CD4-positive, alpha-beta T cell treated with Interleukin-15 for 4 hours (primary cell): ENCODE measurements around the gene UBAC2.

ENCODE experiments used
- DNase-seq: peaks from one replicate; pipeline ENCODE4 v3.0.0-alpha.2; 2020; ENCODE audit warnings: low spot score

UBAC2 gene

DNA sequence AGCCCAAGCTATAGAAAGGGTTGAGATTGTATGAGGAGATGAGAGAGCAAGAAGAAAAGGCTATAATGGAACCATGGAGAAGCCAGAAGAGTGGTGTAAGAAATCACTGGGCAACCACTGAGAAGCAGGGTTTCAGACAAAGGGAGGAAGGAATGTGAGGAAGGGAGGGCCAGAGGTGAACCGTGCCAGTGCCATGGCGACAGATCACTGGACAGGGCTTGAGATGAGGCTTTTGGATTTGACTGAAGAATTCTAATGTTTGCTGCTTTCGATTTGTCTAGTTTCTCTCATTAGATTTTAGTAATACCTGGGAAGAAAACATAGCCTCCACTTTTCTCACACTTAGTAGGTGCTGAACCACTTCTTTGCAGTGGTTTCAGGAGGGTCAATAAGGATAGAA lies 112.8 kb downstream of the UBAC2 start:
- no peak for DNase-seq

DNA sequence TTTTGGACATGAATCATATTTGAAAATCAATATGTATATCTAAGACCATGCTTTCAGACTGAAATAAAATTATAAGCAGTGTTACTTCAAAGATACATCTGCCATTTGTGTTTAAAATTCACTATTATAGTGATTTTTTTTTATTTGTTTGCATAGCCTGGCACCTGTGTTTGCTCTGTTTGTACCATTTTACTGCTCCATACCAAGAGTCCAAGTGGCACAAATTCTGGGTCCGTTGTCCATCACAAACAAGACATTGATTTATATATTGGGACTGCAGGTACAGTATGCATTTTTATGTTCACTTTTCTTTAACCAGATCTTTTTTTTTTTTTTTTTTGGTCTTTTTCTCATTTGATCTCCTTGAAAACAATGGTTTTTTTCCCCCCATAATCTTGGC lies 113.3 kb downstream of the UBAC2 start:
- no peak for DNase-seq

DNA sequence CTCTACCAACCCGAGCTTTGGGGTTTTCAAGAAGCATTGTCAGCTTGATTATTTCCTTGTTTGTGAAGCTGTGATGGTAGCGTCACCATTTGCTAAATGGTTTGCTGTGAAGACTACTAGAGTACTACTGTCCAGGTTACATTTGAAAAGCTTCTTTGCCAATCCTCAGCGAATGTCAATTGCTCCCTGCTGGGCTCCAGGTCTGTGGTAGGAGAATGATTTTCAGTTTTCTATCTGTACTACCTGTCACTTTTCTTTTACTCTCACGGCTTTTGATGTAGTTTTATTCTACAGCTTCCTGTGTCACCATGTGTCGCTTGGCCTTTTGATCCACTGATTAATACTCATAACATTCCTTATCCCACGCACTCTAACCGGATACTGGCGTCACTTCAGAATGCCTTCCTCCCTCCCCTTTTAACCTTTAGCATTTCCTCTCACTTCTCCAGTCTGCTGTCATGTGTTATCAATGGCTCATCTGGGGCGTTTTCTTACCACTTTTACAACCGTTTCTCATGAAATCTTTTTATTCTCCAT lies 114.1 kb downstream of the UBAC2 start:
- DNase-seq = peak; percentile 78

DNA sequence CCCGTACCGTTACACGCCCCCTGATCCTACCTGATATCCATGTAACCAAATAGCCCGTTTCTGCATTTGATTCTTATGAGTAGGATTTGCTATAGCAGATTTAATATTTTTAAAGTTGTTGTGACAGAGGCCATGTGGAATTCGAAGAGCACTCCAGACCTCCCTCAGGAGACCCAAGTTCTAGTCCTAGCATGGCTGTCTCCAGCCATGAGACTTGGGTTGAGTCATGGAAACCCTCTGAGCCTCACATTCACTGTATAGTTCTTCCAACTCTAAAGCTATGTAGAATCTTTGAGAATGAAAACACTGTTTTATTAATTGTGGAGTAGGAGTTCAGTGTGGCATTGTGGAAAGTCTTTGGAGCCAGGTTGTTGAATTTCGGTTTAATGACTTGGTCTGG lies 114.5 kb downstream of the UBAC2 start:
- no peak for DNase-seq

DNA sequence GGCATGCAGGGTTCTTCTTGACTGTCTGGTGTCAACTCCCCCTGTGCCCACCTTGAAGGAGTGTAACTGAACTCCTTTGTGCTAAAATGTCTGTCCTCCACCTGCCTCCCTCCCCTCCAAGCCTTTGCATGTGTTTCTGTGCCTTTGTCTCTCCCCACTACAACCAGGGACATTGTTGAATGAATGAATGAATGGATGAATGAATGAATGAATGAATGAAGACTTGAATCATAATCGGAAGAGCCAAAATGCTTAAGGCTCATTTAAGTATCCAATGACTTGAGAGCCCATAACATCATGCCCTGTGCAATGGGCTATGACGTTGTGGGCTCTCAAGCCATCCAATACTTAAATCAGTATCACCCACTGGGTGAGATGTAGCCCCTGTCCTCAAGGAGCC lies 115.6 kb downstream of the UBAC2 start:
- no peak for DNase-seq

DNA sequence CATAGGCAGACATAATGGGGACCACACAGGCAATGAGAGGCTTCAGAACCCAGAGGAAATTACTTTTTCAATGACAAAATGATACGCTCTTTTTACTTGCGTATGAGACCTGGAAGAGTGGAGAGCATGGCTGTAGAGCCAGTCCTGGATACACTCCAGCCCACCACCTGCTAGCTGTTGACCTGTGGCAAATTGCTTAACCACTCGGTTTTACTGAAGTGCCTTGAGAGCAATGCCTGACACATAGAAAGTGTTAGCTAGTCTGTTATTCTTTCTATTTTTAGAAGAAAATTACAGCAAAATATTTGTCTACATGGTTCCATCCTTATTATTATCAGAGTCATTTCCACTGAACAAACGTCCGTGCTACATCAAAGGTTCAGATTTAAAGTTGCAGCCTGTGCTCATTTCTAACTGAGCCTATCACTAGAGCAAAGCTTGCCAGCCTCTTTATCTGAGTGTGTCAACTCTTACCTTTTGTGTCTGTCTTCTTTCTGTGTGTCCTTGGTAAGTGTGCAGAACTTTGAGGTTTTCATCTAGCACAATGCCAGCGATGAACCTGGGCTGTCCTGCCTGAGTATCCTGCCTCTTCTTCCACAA lies 116.1 kb downstream of the UBAC2 start:
- DNase-seq = no peak

DNA sequence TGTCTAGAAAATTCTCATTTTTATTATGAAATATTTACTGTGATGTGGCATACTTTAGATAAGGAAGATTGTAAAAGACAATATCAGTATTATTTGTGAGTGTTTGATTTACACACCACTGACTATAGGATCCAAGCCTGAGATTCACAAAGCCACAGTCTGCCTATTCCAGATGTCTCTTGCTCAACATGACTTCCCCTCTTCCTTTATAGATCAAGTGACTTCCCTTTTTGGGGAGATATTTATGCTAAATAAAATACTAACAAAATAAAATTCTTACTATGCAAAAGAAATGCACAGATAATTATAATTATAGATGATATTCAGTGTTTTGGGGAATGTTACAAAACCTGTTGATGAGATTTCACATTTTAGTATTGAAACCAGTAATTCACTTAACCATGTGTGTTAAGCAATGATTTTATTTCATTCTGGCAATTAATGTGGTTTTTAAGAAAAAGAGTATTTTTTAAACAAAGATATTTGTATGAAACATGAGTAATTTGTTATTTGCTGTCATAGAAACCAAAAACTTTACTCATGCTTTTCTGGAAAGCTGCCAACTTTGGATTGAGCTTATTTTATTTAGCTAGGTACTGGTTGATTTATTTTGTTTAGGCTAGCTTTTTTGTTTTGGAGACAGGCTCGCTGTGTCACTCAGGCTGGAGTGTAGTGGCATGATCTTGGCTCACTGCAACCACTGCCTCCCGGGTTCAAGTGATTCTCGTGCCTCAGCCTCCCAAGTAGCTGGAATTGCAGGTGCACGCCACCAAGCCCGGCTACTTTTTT lies 120.2 kb downstream of the UBAC2 start:
- peak; percentile 92 for DNase-seq

DNA sequence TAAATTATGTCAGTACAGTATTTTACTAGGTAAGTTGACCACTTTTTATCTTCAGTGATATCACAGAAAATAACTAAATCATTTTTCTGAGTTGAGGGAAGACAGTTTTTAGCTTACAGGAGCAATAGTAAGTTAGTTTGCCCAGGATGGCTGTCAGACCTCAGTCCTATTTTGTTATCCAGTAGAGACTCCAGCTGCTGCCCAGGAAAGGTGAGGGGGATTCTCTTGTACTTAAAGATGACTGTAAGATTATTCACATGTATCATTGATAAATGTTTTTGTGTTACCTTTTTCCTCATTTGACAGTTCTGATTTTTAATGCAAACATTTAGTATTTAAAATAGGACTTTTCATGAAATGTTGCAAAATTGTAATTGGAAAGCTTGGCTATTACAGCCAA lies 121.1 kb downstream of the UBAC2 start:
- no peak for DNase-seq

DNA sequence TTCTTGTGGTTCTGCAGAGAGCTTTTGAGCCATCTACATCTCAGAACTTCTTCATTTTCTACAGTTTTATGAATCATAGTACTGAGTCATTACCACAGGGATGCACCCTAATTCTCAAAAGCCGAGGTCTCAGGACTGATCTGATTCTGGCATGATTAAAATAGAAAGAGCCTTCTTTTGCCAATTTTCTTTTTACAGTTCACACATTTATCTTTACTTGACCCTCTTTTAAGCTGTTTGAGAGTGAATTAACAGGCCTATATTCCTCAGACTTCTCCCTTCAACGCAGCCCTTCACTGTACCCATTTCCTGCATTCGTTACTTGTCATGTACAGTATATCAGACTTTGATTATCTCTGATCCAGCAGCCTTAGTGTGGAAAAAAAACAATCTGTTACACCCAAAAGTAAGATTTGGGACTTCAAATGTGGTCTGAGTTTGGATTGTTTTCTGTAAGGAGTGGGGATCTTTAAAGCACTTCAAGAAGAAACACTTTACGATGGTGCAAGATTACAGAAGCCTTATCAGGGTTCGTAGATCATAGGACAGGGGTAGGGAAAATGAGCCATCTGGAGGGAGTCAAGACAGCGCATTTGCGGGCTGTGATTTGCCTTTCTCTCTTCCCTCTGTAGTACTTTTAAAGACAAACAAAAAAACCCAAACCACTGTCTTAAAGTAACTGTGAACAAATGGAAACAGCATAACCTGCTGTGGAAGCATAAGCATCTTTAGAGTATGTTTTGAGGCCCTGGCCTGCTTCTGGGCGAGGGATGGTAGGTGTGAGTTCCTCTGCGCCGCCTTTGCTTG lies 121.8 kb downstream of the UBAC2 start:
- peak; percentile 83 for DNase-seq

DNA sequence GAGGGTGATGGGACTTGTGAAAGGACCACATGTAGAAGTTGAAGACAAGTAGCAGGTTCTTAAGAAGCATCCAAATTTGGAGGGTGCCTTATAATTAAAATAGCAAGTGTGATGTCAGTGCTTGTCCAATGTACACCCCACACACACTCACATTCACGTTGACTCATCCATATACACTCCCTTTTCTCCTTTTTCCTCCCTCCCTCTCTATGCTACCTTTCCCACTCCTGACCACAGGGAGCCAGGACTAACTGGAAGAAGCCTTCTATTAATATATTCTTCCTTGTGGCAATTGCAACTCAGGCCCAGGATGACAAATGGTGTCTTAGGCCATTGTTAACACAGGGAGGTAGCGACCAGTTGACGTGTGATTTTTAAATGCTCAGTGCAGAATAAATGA lies 122.8 kb downstream of the UBAC2 start:
- DNase-seq = no peak

DNA sequence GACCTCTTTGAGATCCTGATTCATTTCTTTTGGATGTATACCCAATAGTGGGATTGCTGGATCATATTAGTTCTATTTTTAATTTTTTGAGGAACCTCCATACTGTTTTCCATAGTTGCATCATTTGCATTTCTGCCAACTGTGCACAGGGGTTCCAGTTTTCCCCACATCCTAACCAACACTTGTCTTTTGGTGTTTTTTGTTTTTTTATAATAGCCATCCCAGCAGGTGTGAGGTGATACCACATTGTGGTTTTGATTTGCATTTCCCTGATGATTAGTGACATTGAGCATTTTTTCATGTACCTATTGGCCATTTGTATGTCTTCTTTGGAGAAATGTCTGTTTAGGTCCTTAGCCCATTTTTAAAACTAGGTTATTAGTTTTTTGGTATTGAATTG lies 125.4 kb downstream of the UBAC2 start:
- no peak for DNase-seq

DNA sequence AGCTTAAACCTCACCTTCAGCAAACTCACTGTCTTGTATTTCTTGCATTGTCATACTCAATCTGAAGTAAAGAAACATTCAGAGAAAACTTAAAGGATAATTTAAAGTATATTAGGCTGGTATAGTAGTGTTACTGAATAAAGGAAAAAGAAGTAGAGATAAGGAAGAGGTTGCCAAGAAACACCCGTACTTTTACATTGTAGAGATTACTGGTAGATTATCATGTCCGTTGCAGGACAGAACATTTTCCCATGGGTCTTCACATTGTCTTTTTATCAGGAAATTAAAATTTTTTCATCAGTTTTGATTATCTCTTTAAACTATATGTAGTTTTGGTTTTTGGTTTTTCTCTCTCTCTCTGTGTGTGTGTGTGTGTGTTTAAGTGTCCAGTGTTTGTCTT lies 126.5 kb downstream of the UBAC2 start:
- DNase-seq = no peak

DNA sequence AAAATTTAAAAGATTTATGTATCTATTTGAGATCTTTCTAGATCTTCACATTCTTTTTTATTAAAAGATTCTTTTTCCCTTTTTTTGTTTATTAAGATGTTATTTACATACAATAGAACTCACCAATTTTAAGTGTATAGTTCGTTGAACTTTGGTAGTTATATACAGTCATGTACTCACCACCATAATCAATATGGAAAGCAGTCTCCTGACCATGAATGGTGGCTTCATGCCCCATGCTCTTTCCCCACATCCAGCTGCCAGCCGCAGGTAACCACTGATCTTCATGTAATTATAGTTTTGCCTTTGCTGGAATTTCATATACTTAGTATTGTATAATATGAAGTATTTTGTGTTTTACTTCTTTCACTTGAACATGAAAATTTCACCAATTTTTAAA lies 127.1 kb downstream of the UBAC2 start:
- no peak for DNase-seq

DNA sequence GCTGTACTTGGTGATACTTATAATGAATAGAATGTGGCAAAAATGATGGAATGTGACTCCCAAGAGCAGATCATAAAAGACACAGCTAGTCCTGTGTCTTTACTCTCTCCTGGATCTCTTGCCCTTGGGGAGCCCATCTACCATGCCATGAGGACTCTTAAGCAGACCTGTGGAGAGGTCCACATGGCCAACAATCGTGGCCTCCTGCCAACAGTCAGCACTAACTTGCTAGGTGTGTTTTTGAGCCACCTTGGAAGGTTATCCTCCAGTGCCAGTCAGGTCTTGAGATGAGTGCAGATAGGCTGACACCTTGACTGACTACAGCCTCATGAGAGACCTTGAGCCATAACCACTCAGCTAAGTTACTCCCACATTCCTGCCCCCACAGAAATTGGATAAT lies 128.8 kb downstream of the UBAC2 start:
- DNase-seq = no peak

DNA sequence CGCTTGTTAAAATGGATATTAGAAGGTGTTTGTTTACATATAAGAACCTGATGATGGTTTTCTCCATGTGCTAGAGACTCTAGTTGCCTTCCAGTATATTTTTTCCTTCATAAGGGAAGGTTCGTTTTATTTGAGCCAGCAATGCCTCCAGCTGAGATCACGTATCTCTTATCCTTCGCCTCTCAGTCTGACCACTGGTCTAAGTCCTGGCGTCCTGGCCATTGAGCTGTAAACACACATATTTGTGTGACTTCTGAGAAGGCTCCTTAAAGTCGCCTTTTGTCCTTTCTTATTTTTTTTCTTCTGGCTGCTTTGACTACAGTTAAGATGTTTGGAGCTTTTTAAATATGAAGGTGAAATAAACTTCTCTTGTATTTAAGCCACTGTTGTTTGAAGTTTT lies 130.3 kb downstream of the UBAC2 start:
- no peak for DNase-seq

DNA sequence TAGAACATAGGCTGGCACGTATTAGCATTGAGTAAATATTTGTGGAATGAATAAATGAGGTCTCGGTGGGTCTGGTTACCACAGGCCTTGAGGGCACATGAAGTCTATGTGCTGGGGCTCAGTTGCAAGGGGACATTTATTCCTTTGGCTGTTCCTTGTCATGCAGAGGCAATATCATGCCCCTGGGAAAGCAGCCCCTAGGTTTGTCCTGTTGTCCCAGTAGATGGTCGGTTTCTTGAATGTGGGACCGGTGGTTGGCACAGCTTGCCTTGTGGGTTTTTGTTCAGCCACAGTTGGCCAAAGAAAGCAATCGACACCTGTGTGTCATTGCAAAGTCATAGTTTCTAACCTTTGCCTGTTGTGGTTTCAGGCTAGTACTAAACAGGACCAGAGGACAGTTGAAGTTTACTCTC lies 131.2 kb downstream of the UBAC2 start:
- DNase-seq = no peak

DNA sequence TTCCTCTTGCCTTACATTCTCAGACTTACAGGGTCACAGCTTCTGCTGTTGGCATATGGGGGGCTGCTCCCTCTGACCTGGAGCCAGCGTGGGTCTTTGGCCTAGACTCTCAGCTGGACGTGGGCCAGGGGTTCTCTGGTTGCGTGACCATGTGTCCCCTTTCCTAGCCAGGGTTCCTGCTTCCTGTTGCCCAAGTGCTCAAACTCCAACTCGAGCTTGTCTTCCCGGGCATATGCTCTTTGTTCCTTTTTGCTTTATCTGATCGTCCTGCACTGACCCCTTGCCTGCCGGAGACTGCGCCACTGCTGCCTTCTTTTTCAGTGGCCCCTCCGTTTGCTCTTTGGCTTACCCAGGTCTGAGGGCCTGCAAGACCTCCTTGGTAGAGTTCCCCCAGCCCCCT lies 131.8 kb downstream of the UBAC2 start:
- no peak for DNase-seq

DNA sequence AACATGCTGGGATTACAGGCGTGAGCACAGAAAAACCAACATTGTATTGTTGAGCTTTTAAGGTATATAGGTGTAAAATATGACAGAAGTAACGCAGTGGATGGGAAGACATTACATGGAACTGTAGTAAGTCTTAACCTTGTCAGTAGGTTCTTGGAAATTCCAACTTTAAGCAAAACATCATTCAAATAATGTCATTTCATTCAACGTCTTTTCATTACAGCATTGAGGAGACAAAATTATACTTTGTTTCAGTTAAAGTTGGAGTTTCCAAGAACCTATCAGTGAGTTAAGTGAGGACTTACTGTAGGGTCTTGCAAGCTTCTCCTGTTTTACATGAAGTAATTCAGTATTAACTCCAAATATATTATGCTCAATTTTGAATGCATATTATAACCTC lies 133.6 kb downstream of the UBAC2 start:
- DNase-seq = no peak

DNA sequence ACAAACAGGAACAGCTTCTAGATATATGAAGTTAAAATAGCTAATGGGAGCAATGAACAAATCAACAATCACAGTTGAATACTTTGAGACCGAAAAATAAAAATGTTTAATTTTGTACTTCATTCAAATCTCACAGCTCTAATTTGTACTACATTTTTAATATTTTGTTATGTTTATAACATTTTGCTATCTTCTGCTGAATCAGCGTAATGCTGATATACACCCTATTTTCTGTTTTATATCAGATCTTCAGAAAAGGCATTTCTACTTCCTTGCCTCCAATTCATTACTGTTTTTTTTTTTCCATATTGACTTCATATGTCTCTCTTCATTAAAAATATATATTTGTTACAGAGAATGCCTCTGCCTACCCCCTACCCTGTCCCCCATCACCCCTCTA lies 134.4 kb downstream of the UBAC2 start:
- DNase-seq = no peak

DNA sequence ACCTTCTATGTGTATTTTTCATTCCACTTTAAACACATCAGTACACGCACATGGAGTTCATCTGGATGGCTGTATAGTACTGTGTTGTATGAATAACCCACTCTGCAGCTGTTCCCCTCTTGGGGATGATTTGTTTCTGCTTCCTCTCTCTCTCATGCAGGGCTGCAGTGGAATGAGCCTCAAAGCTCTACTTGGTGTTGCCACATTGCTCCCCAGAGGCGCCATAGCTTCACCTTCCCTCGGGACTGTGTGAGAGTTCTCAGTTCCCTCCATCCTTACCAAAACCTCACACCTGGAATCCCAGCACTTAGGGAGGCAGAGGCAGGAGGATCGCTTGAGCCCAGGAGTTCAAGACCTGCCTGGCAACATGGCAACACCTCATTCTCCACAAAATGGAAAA lies 134.9 kb downstream of the UBAC2 start:
- no peak for DNase-seq

DNA sequence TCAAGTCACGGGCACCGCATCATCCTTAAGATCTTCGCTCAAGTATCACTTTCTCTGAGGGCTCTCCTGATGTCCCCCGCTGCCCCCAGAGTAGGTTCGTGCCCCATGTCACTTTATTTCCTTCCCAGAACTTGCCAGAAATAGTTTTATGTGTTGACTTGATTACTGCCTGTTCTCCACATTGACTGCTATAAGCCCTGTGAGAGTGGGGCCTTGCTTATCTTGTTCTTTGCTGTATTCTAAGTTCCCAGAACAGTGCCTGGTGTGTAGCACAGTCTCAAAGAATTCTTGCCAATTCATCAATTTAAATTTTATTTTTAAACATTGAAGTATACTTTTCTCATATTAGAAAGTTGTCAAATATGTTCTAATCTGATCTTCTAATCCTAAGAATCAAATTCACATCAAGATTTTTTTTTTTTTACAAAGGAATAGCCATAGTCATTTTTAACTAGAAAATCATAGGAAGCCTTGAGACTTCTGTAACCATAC lies 138.6 kb downstream of the UBAC2 start:
- DNase-seq = no peak

DNA sequence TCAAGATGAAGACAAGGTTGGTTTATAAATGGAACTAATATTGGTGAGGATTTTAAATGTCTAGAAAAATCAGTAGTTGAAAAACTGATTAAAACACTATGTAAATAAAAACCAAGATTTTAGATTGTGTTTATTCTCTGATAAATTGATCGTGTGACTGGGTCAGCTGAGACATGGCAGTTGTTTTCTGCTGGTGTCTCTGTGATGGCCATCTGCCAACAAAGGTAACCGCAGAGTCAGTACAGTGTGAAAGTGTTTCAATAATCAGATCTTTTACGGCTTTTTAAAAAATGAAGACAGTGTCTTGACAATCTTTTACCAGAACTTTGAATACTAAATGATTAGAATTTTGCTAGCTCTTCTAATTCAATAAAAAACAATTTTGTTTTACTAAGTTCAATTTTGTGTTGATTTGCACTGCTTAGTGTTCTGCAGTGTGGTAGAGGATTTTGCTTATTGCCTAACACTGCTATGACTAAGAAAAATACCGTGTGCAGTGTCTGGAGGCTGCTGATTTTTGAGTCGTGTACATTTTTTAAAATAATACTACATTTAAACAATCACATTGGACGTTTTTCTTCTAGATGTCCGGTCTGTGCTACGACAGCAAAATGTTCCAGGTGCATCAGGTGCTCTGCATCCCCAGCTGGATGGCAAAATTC lies 139.2 kb downstream of the UBAC2 start:
- DNase-seq = peak; percentile 76
